ENCODE results near the gene PTPMT1.
A peak's percentile ranks its signal among the peaks of the same experiment; 100 is the strongest.
"Not testable (repeated sequence)": the region's sequence is repeated elsewhere in the genome, so short reads cannot be mapped to it uniquely, and the experiment has no call there.

PTPMT1 gene

DNA sequence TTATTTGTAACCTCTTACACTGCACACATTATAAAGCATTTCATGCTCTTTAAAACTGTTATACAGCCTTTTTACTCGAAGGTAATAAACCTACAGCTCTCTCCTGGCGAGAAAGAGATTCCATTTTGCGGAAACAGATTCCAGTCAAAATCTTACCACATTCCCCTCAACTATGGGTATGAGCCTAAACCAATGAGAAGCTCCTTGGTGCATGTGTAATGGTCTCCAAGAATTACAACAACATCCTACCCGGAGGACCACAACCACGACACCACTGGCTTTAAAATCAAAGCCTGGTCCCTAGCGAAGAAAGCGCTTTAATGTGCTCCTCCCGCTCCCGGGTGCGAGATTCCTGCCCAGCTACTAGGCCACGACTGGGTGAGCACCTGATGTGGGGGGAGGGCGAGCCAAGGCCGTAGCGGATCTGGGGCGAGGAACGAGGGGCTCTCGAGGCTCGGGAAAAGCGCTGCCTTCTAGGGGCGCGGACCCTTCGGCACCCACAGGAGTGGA is 13.3 kb upstream of the PTPMT1 start:
- no peak for DNase-seq (ENCODE audit: extremely low read depth, low read depth)
- TF ChIP-seq, protein P1, sequence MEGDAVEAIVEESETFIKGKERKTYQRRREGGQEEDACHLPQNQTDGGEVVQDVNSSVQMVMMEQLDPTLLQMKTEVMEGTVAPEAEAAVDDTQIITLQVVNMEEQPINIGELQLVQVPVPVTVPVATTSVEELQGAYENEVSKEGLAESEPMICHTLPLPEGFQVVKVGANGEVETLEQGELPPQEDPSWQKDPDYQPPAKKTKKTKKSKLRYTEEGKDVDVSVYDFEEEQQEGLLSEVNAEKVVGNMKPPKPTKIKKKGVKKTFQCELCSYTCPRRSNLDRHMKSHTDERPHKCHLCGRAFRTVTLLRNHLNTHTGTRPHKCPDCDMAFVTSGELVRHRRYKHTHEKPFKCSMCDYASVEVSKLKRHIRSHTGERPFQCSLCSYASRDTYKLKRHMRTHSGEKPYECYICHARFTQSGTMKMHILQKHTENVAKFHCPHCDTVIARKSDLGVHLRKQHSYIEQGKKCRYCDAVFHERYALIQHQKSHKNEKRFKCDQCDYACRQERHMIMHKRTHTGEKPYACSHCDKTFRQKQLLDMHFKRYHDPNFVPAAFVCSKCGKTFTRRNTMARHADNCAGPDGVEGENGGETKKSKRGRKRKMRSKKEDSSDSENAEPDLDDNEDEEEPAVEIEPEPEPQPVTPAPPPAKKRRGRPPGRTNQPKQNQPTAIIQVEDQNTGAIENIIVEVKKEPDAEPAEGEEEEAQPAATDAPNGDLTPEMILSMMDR (IDR thresholded peaks at IDR 0.05; ENCODE audit: low read depth, low read length): no peak

DNA sequence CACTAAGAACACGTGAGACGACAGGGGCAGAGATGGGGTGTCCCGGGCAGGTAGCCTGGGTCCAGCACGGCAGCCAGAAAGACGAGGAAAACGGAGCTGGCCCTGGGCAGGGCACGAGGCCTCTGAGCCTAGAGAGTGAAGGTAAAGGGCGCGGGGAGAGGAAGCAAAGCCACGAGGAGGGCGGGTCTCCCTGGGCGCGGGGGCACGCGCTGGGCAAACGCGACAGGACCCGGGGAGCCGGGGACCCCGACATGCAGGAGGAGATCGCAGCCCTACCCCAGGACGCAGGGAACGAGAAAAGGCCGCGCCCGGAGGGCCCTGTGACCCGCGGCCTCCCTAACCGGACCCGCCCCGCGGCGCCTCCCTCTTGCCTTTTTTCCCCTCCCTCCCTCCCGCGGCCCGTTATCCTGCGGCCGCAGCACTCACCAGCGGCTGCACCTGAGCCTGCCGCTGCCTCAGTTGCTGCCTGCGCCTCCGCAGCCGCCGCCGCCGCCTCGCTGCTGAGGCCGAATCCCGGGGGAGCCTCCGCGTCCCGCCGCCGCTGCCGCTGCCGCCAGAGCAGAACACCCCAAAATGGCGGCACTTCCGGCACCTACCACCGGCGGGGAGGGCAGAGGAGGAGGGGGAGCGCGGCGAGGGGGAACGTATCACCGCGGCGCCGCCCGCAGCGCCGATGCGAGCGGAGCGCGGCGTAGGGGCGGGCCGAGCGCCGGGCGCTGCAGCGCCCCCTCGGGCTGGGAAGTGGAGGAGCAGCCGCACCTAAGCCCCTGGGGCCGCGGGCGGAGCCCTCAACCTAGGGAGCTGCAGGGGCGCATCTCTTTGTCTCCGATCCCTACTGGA is 12.6 kb upstream of the PTPMT1 start, which contains the start of gene CELF1:
Gene CELF1 (minus strand): TSS at position 567 of the 840 bp plus-strand sequence. CDS start 53,609 bp downstream, outside the sequence.
- DNase-seq (ENCODE audit: extremely low read depth, low read depth): peak; percentile 77
- TF ChIP-seq, protein P1 (IDR thresholded peaks at IDR 0.05; ENCODE audit: low read depth, low read length): peak; percentile 52

DNA sequence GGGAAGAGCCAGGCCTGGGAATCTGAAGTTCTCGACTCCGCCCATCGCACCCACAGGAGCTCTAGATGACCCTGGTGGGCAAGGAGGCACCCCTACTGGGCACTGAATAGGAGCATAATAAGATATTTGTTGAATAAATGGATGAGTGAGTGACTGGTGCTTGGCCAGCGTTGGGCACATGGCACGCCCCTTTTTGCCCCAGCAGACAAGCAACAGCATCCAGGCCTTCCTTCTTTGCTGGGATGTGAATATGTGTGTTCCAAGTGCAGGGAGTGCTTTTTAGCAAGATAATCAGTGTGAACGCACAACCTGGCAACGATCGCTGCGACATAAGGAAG is 12.0 kb upstream of the PTPMT1 start:
- TF ChIP-seq, protein P1 (IDR thresholded peaks at IDR 0.05; ENCODE audit: low read depth, low read length): no peak
- no peak for DNase-seq (ENCODE audit: extremely low read depth, low read depth)

DNA sequence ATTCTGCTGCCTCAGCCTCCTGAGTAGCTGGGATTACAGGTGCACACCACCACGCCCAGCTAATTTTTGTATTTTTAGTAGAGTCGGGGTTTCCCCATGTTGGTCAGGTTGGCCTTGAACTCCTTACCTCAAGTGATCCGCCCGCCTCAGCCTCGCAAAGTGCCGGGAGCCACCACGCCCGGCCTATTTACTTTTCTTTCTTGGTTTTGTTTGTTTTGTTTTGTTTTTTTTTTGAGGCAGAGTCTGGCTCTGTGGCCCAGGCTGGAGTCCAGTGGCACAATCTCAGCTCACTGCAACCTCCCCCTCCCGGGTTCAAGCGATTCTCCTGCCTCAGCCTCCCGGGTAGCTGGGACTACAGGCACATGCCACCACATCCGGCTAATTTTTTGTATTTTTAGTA is 8.4 kb upstream of the PTPMT1 start:
- not testable (repeated sequence) for DNase-seq (ENCODE audit: extremely low read depth, low read depth)

DNA sequence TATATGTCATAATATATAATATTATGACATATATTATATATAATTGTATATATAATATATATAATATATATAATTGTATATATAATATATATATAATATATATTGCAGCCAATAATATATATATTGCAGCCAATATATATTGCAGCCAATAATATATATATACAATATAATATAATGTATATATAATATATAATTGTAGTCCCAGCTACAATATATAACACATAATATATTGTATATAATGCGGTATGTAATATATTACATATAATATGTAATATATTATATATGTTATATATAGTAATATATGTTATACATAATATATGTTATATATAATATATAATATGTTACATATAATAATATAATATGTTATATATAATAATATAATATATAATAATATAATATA is 6.7 kb upstream of the PTPMT1 start:
- TF ChIP-seq, protein P1 (IDR thresholded peaks at IDR 0.05; ENCODE audit: low read depth, low read length): no peak
- no peak for DNase-seq (ENCODE audit: extremely low read depth, low read depth)

DNA sequence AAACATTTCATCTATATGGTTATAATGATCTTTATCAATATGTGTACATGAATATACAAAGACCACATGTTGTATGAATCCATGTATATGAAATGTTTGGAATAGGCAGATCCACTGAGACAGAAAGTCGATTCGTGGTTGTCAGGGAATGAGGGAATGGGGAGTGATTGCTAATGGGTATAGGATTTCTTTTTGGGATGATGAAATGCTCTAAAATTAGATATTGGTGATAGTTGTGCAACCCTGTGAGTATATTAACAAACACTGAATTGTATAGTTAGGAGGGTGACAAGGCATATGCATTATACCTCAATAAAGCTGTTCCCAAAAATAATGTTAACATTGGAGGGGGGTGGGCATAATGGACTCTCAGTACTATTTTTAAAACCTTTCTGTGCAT is 5.0 kb upstream of the PTPMT1 start:
- TF ChIP-seq, protein P1 (IDR thresholded peaks at IDR 0.05; ENCODE audit: low read depth, low read length): no peak
- no peak for DNase-seq (ENCODE audit: extremely low read depth, low read depth)

DNA sequence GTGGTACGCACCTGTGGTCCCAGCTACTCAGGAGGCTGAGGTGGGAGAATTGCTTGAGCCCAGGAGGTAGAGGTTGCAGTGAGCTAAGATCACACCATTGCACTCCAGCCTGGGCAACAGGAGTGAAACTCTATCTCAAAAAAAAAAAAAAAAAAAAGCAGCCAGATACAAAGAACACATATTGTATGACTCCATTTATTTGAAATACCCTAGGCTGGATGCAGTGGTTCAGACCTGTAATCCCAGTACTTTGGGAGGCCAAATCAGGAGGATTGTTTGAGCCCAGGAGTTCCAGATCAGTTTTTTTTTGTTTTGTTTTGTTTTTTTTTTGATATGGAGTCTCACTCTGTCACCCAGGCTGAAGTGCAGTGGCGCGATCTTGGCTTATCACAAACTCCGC is 3.0 kb upstream of the PTPMT1 start:
- not testable (repeated sequence) for DNase-seq (ENCODE audit: extremely low read depth, low read depth)

DNA sequence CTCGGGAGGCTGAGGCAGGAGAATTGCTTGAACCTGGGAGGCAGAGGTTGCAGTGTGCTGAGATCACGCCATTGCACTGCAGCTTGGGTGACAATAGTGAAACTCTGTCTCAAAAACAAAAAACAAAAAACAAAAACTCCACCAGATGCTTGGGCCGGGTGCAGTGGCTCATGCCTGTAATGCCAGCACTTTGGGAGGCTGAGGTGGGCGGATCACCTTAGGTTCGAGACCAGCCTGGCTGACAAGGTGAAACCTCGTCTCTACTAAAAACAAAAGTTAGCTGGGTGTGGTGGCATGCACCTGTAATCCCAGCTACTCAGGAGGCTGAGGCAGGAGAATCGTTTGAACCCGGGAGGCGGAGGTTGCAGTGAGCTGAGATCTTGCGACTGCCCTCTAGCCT is 1.0 kb upstream of the PTPMT1 start:
- not testable (repeated sequence) for DNase-seq (ENCODE audit: extremely low read depth, low read depth)

DNA sequence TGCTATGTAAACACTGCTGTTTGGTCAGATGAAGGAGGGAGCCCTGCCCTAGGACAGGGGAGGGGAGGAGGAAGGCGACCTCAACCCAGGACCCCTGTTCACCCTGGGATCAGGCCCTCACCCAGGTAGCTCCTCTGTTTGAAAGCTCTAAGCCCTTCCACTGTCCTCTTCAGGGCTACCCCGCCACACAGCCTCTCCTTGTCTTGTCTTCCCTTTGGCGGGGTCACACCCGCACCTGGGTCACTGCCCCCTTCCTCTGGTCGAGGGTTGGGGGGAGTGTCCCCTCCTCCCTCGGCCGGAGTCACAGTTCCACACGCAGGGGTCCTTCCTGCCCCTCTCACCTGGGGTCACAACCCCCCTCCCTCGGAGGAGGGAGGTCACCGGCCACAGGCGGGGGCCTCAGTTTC is 463 bp upstream of the PTPMT1 start:
- TF ChIP-seq, protein P1 (IDR thresholded peaks at IDR 0.05; ENCODE audit: low read depth, low read length): no peak
- DNase-seq (ENCODE audit: extremely low read depth, low read depth): no peak

Data from AG09319 (cell line).